HepG2 (cell line): ENCODE data around the gene CIAO2B. TPM values are rescaled to one million over a fixed set of nuclear protein-coding genes. Genes with fewer than 3 reads are reported as not detected.

ENCODE experiments used
- ATAC-seq: fragments of 200-7000 bp; cut with Tn5 transposase; 3 replicates; pipeline ENCODE4 v1.9.1; 2020; ENCODE audit warnings: mild to moderate bottlenecking, moderate library complexity
- BruUV-seq: library from RNA; stranded (reverse); fragments of 400-500 nt; replicated peaks from 2 replicates; lab custom pipeline; 2021; lab: Mats Ljungman, UMichigan
- CTCF ChIA-PET: fragments of 300-600 bp; formaldehyde crosslinking; extraction: SDS; loops from one replicate; lab custom pipeline; 2021; ENCODE audit warnings: low total read pairs, inconsistent platforms, low intra/inter-chr PET ratio; lab: Yijun Ruan, JAX
- POLR2A ChIA-PET: fragments of 350-600 bp; sonication (Branson Sonifier 250); formaldehyde crosslinking; loops from one replicate; lab custom pipeline; 2020; ENCODE audit warnings: antibody characterized with exemption, inconsistent platforms; lab: Yijun Ruan, JAX
- DNase-seq: peaks from one replicate; pipeline ENCODE4 v3.0.0-alpha.2; 2015; ENCODE audit warnings: low spot score
- FAIRE-seq: peaks from 3 replicates; lab custom pipeline; 2011; peaks lifted over from hg19 to GRCh38; lab: Jason Lieb, UNC
- H2AFZ ChIP-seq: one replicate; pipeline ENCODE4 v1.6.1; 2011; ENCODE audit warnings: low read length, inconsistent platforms
- H3K27ac ChIP-seq: fragments of 300-600 bp; 3 replicates; pipeline ENCODE4 v1.8.0; 2011; ENCODE audit warnings: mixed run types, mild to moderate bottlenecking, mixed read lengths, low read length, inconsistent platforms; ENCODE audit not compliant: insufficient read depth; ENCODE audit errors: extremely low read length
- H3K27me3 ChIP-seq, 2 experiments: fragments of 200-600 bp in 1 of 2; 2 replicates in 1 of 2; 3 replicates in 1 of 2; pipeline versions ENCODE4 v1.6.0 to v1.8.0; 2011; ENCODE audit warnings: low read length in 2 of 2, mild to moderate bottlenecking in 2 of 2, moderate library complexity in 2 of 2, inconsistent platforms in 1 of 2; ENCODE audit not compliant: insufficient read depth in 2 of 2, control insufficient read depth in 1 of 2
- H3K36me3 ChIP-seq, 2 experiments: fragments of 200-600 bp in 1 of 2; replicated peaks in 1 of 2; 2 replicates in 1 of 2; 3 replicates in 1 of 2; pipeline versions ENCODE4 v1.5.1 to v1.8.0; 2011; ENCODE audit warnings: low read length in 2 of 2, inconsistent platforms in 1 of 2; ENCODE audit not compliant: insufficient read depth in 2 of 2, control insufficient read depth in 1 of 2
- H3K4me1 ChIP-seq: 2 replicates; pipeline ENCODE4 v1.5.1; 2012; ENCODE audit warnings: low read length, inconsistent platforms; ENCODE audit not compliant: insufficient read depth
- H3K4me2 ChIP-seq: 2 replicates; pipeline ENCODE4 v1.6.0; 2011; ENCODE audit warnings: low read depth, low read length, inconsistent platforms
- H3K4me3 ChIP-seq, 3 experiments: fragments of 200-600 bp in 1 of 3; sonication (generic), shearing (Covaris generic) in 1 of 3; replicated peaks in 1 of 3; 2 replicates each; pipeline ENCODE4 v1.5.1; 2011 to 2016; ENCODE audit warnings: low read length in 3 of 3, inconsistent platforms in 2 of 3, low read depth in 2 of 3, mild to moderate bottlenecking in 2 of 3, control low read depth in 1 of 3, mixed read lengths in 1 of 3; ENCODE audit not compliant: insufficient read depth in 1 of 3
- H3K79me2 ChIP-seq: one replicate; pipeline ENCODE4 v1.6.1; 2011; ENCODE audit warnings: low read length, inconsistent platforms; ENCODE audit not compliant: insufficient read depth
- H3K9ac ChIP-seq: 2 replicates; pipeline ENCODE4 v1.6.0; 2011; ENCODE audit warnings: mild to moderate bottlenecking, low read depth, low read length, inconsistent platforms; ENCODE audit not compliant: insufficient read depth
- H3K9me3 ChIP-seq: 2 replicates; pipeline ENCODE4 v1.5.1; 2012; ENCODE audit warnings: mild to moderate bottlenecking, low read length
- H4K20me1 ChIP-seq: 2 replicates; pipeline ENCODE4 v1.6.0; 2011; ENCODE audit warnings: inconsistent platforms, mild to moderate bottlenecking, low read length, moderate library complexity; ENCODE audit not compliant: insufficient read depth
- ARNT2 ChIP-seq: sonication (generic); formaldehyde crosslinking; IDR thresholded peaks from 2 replicates; pipeline ENCODE4 v1.8.0; 2022; ENCODE audit warnings: mild to moderate bottlenecking, low read depth, missing genetic modification reagents, moderate library complexity
- HNF1B ChIP-seq: sonication (generic); formaldehyde crosslinking; IDR thresholded peaks from 2 replicates; pipeline ENCODE4 v1.5.1; 2020; ENCODE audit warnings: mild to moderate bottlenecking, moderate library complexity, missing genetic modification reagents
- HNRNPL ChIP-seq: fragments of 200-400 bp; formaldehyde crosslinking; IDR thresholded peaks from 2 replicates; pipeline ENCODE4 v1.6.1; 2017; ENCODE audit warnings: mild to moderate bottlenecking, low read depth, low read length
- NRL ChIP-seq: sonication (generic); formaldehyde crosslinking; IDR thresholded peaks from 2 replicates; pipeline ENCODE4 v1.5.0; 2020; ENCODE audit warnings: missing genetic modification reagents, mild to moderate bottlenecking, moderate library complexity, borderline replicate concordance
- TEAD3 ChIP-seq: optimal IDR thresholded peaks from 2 replicates; pipeline ENCODE3; 2016; ENCODE audit warnings: borderline replicate concordance
- ZFP91 ChIP-seq: sonication (generic); formaldehyde crosslinking; IDR thresholded peaks from 2 replicates; pipeline ENCODE4 v1.9.0; 2022; ENCODE audit warnings: missing genetic modification reagents, mild to moderate bottlenecking, borderline replicate concordance
- ZNF143 ChIP-seq: sonication (generic); formaldehyde crosslinking; IDR thresholded peaks from 2 replicates; pipeline ENCODE4 v1.4.0; 2020; ENCODE audit warnings: missing genetic modification reagents
- WGBS: methylation state at CpG from one replicate; pipeline ENCODE4 v1.1.6; 2017; ENCODE audit warnings: low lambda C conversion rate; 5-methylcytosine and 5-hydroxymethylcytosine counted together
- in situ Hi-C: cut with HindIII; loops from 2 replicates; pipeline ENCODE4 v1.10.0; 2017; ENCODE audit warnings: low pct_unique_long_range_greater_than_20kb; ENCODE audit not compliant: extremely low pct_ligation_motif_present
- intact Hi-C: fragments of 100-400 bp; cut with micrococcal nuclease; formaldehyde crosslinking; loops from one replicate; pipeline ENCODE4 v1.10.0; 2022; ENCODE audit not compliant: unreplicated experiment
- polyA plus RNA-seq, 8 experiments: library from polyadenylated mRNA; depleted of rRNA in 3 of 8; stranded (reverse) in 7 of 8; unstranded in 1 of 8; fragments of >200 nt; fragmentation: Illumina TruSeq in 4 of 8; extraction: Trizol in 4 of 8; gene quantifications; 2 replicates each; pipeline versions ENCODE4 v1.2.1 to v1.2.3, GENCODE V29; 2011 to 2016; ENCODE audit warnings: low read depth in 4 of 8, missing spikeins in 1 of 8, mixed read lengths in 1 of 8; ENCODE audit not compliant: insufficient read depth in 1 of 8
- total RNA-seq, 5 experiments: library from RNA; depleted of rRNA; stranded (reverse); fragments of >200 nt; fragmentation: Illumina TruSeq; extraction: Trizol; gene quantifications; 2 replicates each; pipeline ENCODE4 v1.2.3, GENCODE V29; 2016; ENCODE audit warnings: low read depth in 1 of 5

CIAO2B gene
- total and polyA plus RNA-seq, 2 of the 13 experiments (the other 11 are each of a cell fraction or from before 2014, with no cell fraction given) = 157 to 293 TPM

- no peak for FAIRE-seq
- no peak overlapping the region for H3K4me2 ChIP-seq
- H4K20me1 ChIP-seq = no peaks in the 10 kb centered on the region
- intact Hi-C loops (no loop called here), in situ Hi-C loops (loop anchor here (5.0 kb wide), 1 partner anchor 36 kb away; the partner anchor contains the start of gene CES2)
- no peak overlapping the region for H3K27ac ChIP-seq
- CTCF ChIA-PET = no interaction called here
- BruUV-seq = no TSS peak
- no peak overlapping the region for H3K9ac ChIP-seq
- 78% methylated on average over 9 of the region's 10 CpGs for WGBS
- peaks cover 90% of the 10 kb centered on the region for H3K4me1 ChIP-seq
- H2AFZ ChIP-seq = no peak overlapping the region
- TF ChIP-seq TEAD3 (CRISPR knock-in tag) (no peak), HNF1B (no peak)
- H3K27me3 ChIP-seq = no peaks in the 10 kb centered on the region
- no peaks in the 10 kb centered on the region for H3K36me3 ChIP-seq
- no peak for ATAC-seq
- H3K79me2 ChIP-seq = no peaks in the 10 kb centered on the region
- POLR2A ChIA-PET = interaction anchor here (1.0 to 10.3 kb wide), 5 partner anchors 9 to 29 kb away, joined by 3 to 86 read pairs (median 12); partner anchors contain the start of genes CDH16 and PDP2
- no peak overlapping the region for H3K4me3 ChIP-seq
- DNase-seq = no peak
- no peaks in the 10 kb centered on the region for H3K9me3 ChIP-seq
Observed at GRCh38 chr16:66901626-66902025, 32.6 kb downstream of the CIAO2B start.

DNA sequence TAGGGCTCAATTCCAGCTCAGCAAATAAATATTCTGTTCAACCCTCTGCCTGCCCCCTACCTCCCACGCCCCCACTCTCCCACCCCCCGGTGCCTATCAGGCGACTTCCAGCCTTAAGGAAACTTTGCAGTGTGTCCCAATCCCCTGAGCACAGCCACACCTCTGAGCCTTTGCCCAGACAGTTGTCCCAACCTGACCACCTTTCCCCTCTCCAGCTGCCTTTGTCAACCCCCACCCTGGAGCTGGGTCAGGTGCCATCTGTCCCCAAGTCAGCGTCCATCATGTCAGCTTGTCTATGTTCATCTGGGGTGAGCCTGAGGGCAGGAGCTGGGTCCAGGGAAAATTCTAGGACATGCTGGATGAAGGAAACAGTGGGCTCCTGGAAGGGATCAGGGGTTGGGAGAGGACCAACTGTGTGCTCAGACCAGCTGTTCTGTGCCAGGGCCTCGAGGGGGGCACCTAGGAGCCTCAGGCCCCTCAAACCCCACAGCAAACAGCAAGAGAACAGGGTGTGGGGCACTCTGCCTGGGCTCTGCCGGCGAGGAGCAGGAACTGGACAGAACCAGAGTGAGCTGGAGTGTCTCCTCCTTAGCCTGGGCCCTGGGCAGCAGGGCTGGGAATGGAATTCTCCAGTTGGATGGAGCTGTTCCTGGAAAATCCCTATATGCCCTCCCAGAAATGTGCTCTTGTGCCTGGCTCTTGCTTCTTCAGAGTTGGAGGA lies 33.3 kb downstream of the CIAO2B start:
- no peaks in the 10 kb centered on the region for H3K27me3 ChIP-seq
- H3K9ac ChIP-seq = peak overlapping the region; percentile 53; the same call in 1 of the 2 replicates
- FAIRE-seq (no peak), ATAC-seq (no peak), DNase-seq (no peak)
- H3K4me1 ChIP-seq = peaks cover 90% of the 10 kb centered on the region
- no peaks in the 10 kb centered on the region for H3K36me3 ChIP-seq
- WGBS = 3% methylated on average over 6 of the region's 7 CpGs
- intact Hi-C loops = no loop called here
- in situ Hi-C loops = loop anchor here (5.0 kb wide), 1 partner anchor 36 kb away; the partner anchor contains the start of gene CES2
- no peaks in the 10 kb centered on the region for H4K20me1 ChIP-seq
- H3K4me3 ChIP-seq = no peak overlapping the region; a peak in 1 of 6 replicates
- ChIA-PET CTCF (no interaction called here), POLR2A (interaction anchor here (1.0 to 10.3 kb wide), 7 partner anchors 9 to 211 kb away, joined by 3 to 86 read pairs (median 4); partner anchors contain the start of genes CDH16, CIAO2B and PDP2)
- no TSS peak for BruUV-seq
- no peaks in the 10 kb centered on the region for H3K9me3 ChIP-seq
- no peaks in the 10 kb centered on the region for H3K79me2 ChIP-seq
- H2AFZ ChIP-seq = no peak overlapping the region
- peak overlapping the region; percentile 71 for H3K4me2 ChIP-seq
- H3K27ac ChIP-seq = no peak overlapping the region
- TF ChIP-seq ARNT2 (0 out of 2 replicates have a peak, but pooled peaks have one; percentile 24), ZNF143 (CRISPR knock-in tag) (no peak), HNRNPL (0 out of 2 replicates have a peak, but pooled peaks have one; percentile 41), NRL (CRISPR knock-in tag) (0 out of 2 replicates have a peak, but pooled peaks have one; percentile 0), ZFP91 (CRISPR knock-in tag) (0 out of 2 replicates have a peak, but pooled peaks have one; percentile 25)
